IMR-90 (cell line): Measurements from ENCODE around the gene CTCFL. TPM values are rescaled to one million over a fixed set of nuclear protein-coding genes. Genes with fewer than 3 reads are reported as not detected.

ENCODE experiments used
- ATAC-seq: fragments of 200-7000 bp; cut with Tn5 transposase; 2 replicates; pipeline ENCODE4 v1.9.1; 2020; ENCODE audit warnings: low read depth, mild to moderate bottlenecking, moderate library complexity
- BruUV-seq: library from RNA; stranded (reverse); fragments of 400-500 nt; replicated peaks from 2 replicates; lab custom pipeline; 2021; lab: Mats Ljungman, UMichigan
- CTCF ChIA-PET: fragments of 300-600 bp; formaldehyde crosslinking; extraction: SDS; loops from one replicate; lab custom pipeline; 2021; ENCODE audit warnings: antibody characterized with exemption; lab: Yijun Ruan, JAX
- POLR2A ChIA-PET: fragments of 300-600 bp; sonication (Branson Sonifier 250); formaldehyde crosslinking; loops from one replicate; lab custom pipeline; 2022; ENCODE audit warnings: antibody characterized with exemption; ENCODE audit not compliant: unreplicated experiment; lab: Charles Lee
- DNase-seq: peaks from one replicate; pipeline ENCODE4 v3.0.0; 2013
- H2AFZ ChIP-seq: replicated peaks from 2 replicates; pipeline ENCODE3; 2013; ENCODE audit warnings: low read length, mild to moderate bottlenecking; ENCODE audit not compliant: poor library complexity
- H2AK5ac ChIP-seq: 2 replicates; pipeline ENCODE4 v1.6.1; 2013; ENCODE audit warnings: low read depth, low read length, inconsistent platforms
- H2AK9ac ChIP-seq: replicated peaks from 2 replicates; pipeline ENCODE3; 2013; ENCODE audit warnings: mild to moderate bottlenecking, low read depth, low read length, moderate library complexity; ENCODE audit not compliant: poor library complexity
- H2BK120ac ChIP-seq: 2 replicates; pipeline ENCODE4 v1.6.1; 2013; ENCODE audit warnings: low read depth, low read length, inconsistent platforms
- H2BK15ac ChIP-seq: 3 replicates; pipeline ENCODE4 v1.6.1; 2013; ENCODE audit warnings: low read depth, low read length, inconsistent platforms
- H2BK20ac ChIP-seq: 2 replicates; pipeline ENCODE4 v1.6.1; 2013; ENCODE audit warnings: low read depth, mild to moderate bottlenecking, inconsistent platforms, low read length, moderate library complexity
- H2BK5ac ChIP-seq: 2 replicates; pipeline ENCODE4 v1.6.1; 2013; ENCODE audit warnings: mild to moderate bottlenecking, low read depth, low read length, inconsistent platforms; ENCODE audit not compliant: poor library complexity, severe bottlenecking
- H3K14ac ChIP-seq: replicated peaks from 2 replicates; pipeline ENCODE4 v1.6.1; 2013; ENCODE audit warnings: low read depth, low read length, inconsistent platforms
- H3K18ac ChIP-seq: 2 replicates; pipeline ENCODE4 v1.6.1; 2013; ENCODE audit warnings: low read depth, low read length, control low read depth
- H3K23ac ChIP-seq: 2 replicates; pipeline ENCODE4 v1.6.1; 2013; ENCODE audit warnings: low read depth, low read length, inconsistent platforms
- H3K27ac ChIP-seq: 2 replicates; pipeline ENCODE4 v1.5.1; 2013; ENCODE audit warnings: mild to moderate bottlenecking, control low read depth, low read length; ENCODE audit not compliant: insufficient read depth
- H3K27me3 ChIP-seq: 2 replicates; pipeline ENCODE4 v1.6.1; 2013; ENCODE audit warnings: low read length; ENCODE audit not compliant: control insufficient read depth, insufficient read depth
- H3K36me3 ChIP-seq: 2 replicates; pipeline ENCODE4 v1.6.1; 2013; ENCODE audit warnings: low read length, mixed read lengths; ENCODE audit not compliant: control insufficient read depth, insufficient read depth
- H3K4ac ChIP-seq: 2 replicates; pipeline ENCODE4 v1.6.1; 2013; ENCODE audit warnings: low read depth, low read length, inconsistent platforms
- H3K4me1 ChIP-seq: 2 replicates; pipeline ENCODE4 v1.6.1; 2013; ENCODE audit warnings: low read length, mixed read lengths; ENCODE audit not compliant: control insufficient read depth, insufficient read depth
- H3K4me2 ChIP-seq: 2 replicates; pipeline ENCODE4 v1.6.1; 2013; ENCODE audit warnings: low read depth, mild to moderate bottlenecking, control low read depth, low read length, moderate library complexity
- H3K4me3 ChIP-seq: 2 replicates; pipeline ENCODE4 v1.5.1; 2013; ENCODE audit warnings: low read depth, mild to moderate bottlenecking, control low read depth, low read length, moderate library complexity; ENCODE audit not compliant: insufficient read depth
- H3K56ac ChIP-seq: 2 replicates; pipeline ENCODE4 v1.6.1; 2013; ENCODE audit warnings: low read length, inconsistent platforms; ENCODE audit not compliant: insufficient read depth; ENCODE audit errors: extremely low read depth
- H3K79me1 ChIP-seq, 2 experiments: 2 replicates each; pipeline ENCODE4 v1.6.1; 2013; ENCODE audit warnings: low read length in 2 of 2, inconsistent platforms in 1 of 2, low read depth in 1 of 2
- H3K9ac ChIP-seq: 2 replicates; pipeline ENCODE4 v1.6.1; 2013; ENCODE audit warnings: low read depth, low read length, control low read depth
- H3K9me1 ChIP-seq: 2 replicates; pipeline ENCODE4 v1.6.1; 2013; ENCODE audit warnings: low read length, inconsistent platforms; ENCODE audit not compliant: insufficient read depth
- H3K9me3 ChIP-seq: 2 replicates; pipeline ENCODE4 v1.6.1; 2013; ENCODE audit warnings: low read length; ENCODE audit not compliant: control insufficient read depth, insufficient read depth
- H4K20me1 ChIP-seq: 2 replicates; pipeline ENCODE4 v1.6.1; 2013; ENCODE audit warnings: low read length, inconsistent platforms; ENCODE audit not compliant: insufficient read depth
- H4K5ac ChIP-seq: 2 replicates; pipeline ENCODE4 v1.6.1; 2013; ENCODE audit warnings: mild to moderate bottlenecking, low read depth, low read length, control low read depth
- H4K8ac ChIP-seq, 2 experiments: 2 replicates each; pipeline ENCODE4 v1.6.1; 2013; ENCODE audit warnings: low read depth in 2 of 2, low read length in 2 of 2, control low read depth in 1 of 2, inconsistent platforms in 1 of 2
- H4K91ac ChIP-seq: 2 replicates; pipeline ENCODE4 v1.6.1; 2013; ENCODE audit warnings: low read depth, low read length, inconsistent platforms; ENCODE audit not compliant: insufficient read depth
- BHLHE40 ChIP-seq: fragments of 150-350 bp; IDR thresholded peaks from 2 replicates; pipeline ENCODE4 v1.6.1; 2016; ENCODE audit warnings: mild to moderate bottlenecking, low read depth, low read length
- CEBPB ChIP-seq: IDR thresholded peaks from 2 replicates; pipeline ENCODE4 v1.6.1; 2012; ENCODE audit warnings: low read depth, low read length, improper control_type of control experiment
- CHD1 ChIP-seq: IDR thresholded peaks from 2 replicates; pipeline ENCODE4 v1.6.1; 2012; ENCODE audit warnings: low read depth, low read length, improper control_type of control experiment
- FOS ChIP-seq: fragments of 150-350 bp; IDR thresholded peaks from 2 replicates; pipeline ENCODE4 v1.6.1; 2016; ENCODE audit warnings: low read depth, low read length
- MAFK ChIP-seq: IDR thresholded peaks from 2 replicates; pipeline ENCODE4 v1.6.1; 2012; ENCODE audit warnings: low read depth, low read length, improper control_type of control experiment
- MAZ ChIP-seq: IDR thresholded peaks from 2 replicates; pipeline ENCODE4 v1.6.1; 2012; ENCODE audit warnings: low read depth, mild to moderate bottlenecking, low read length, improper control_type of control experiment, moderate library complexity, borderline replicate concordance
- MXI1 ChIP-seq: IDR thresholded peaks from 2 replicates; pipeline ENCODE4 v1.6.1; 2012; ENCODE audit warnings: low read depth, mild to moderate bottlenecking, low read length, moderate library complexity, borderline replicate concordance
- NFE2L2 ChIP-seq: fragments of 150-350 bp; IDR thresholded peaks from 2 replicates; pipeline ENCODE4 v1.6.1; 2016; ENCODE audit warnings: low read depth, mild to moderate bottlenecking, low read length
- POLR2A ChIP-seq: IDR thresholded peaks from 2 replicates; pipeline ENCODE4 v1.6.1; 2012; ENCODE audit warnings: mild to moderate bottlenecking, low read depth, low read length
- RAD21 ChIP-seq: IDR thresholded peaks from 2 replicates; pipeline ENCODE4 v1.6.1; 2012; ENCODE audit warnings: low read length, improper control_type of control experiment
- RCOR1 ChIP-seq: IDR thresholded peaks from 2 replicates; pipeline ENCODE4 v1.6.1; 2012; ENCODE audit warnings: mild to moderate bottlenecking, low read length, improper control_type of control experiment; ENCODE audit not compliant: insufficient replicate concordance
- RFX5 ChIP-seq: IDR thresholded peaks from 2 replicates; pipeline ENCODE4 v1.8.0; 2012; ENCODE audit warnings: low read depth, mild to moderate bottlenecking, low read length, moderate library complexity
- SMC3 ChIP-seq: fragments of 150-350 bp; IDR thresholded peaks from 2 replicates; pipeline ENCODE4 v1.6.1; 2016; ENCODE audit warnings: low read depth, mild to moderate bottlenecking, antibody characterized with exemption, low read length, moderate library complexity
- WGBS, 2 experiments: methylation state at CpG; one replicate each; pipeline versions ENCODE4 v1.1.5 to v1.1.7; 2013; ENCODE audit warnings: missing lambda C conversion rate in 2 of 2; ENCODE audit not compliant: insufficient read length in 1 of 2; ENCODE audit errors: extremely low coverage in 2 of 2; 5-methylcytosine and 5-hydroxymethylcytosine counted together
- dilution Hi-C: fragments of 300-500 bp; cut with HindIII; formaldehyde crosslinking; loops from one replicate; pipeline ENCODE4 v1.14.3; 2018; ENCODE audit warnings: low sequenced_read_pairs; ENCODE audit not compliant: unreplicated experiment
- in situ Hi-C: fragments of 300-500 bp; cut with MboI; formaldehyde crosslinking; loops from 3 replicates; pipeline ENCODE4 v1.14.3; 2019; ENCODE audit warnings: low sequenced_read_pairs, inconsistent platforms, mixed read lengths
- intact Hi-C: fragments of 100-400 bp; cut with micrococcal nuclease; formaldehyde crosslinking; loops from 2 replicates; pipeline ENCODE4 v1.10.0; 2022
- polyA plus RNA-seq, 3 experiments: library from polyadenylated mRNA; depleted of rRNA; stranded (reverse); fragments of >200 nt; gene quantifications; 2 replicates each; pipeline ENCODE4 v1.2.3, GENCODE V29; 2012; ENCODE audit warnings: low replicate concordance in 1 of 3
- total RNA-seq: library from RNA; depleted of rRNA; stranded (reverse); fragments of >200 nt; gene quantifications from 2 replicates; pipeline ENCODE4 v1.2.3, GENCODE V29; 2012
- TF ChIP-seq, protein P1 (sequence below): fragments of 150-350 bp; IDR thresholded peaks from 2 replicates; pipeline ENCODE4 v1.6.1; 2016; ENCODE audit warnings: low read depth, mild to moderate bottlenecking, low read length, moderate library complexity, borderline replicate concordance
- TF ChIP-seq, protein P2 (sequence below): fragments of 150-350 bp; IDR thresholded peaks from 2 replicates; pipeline ENCODE4 v1.6.1; 2017; ENCODE audit warnings: mild to moderate bottlenecking, antibody characterized with exemption, low read length, low read depth
- TF ChIP-seq, protein P3 (sequence below): conservative IDR thresholded peaks from 2 replicates; pipeline ENCODE4 v1.5.1; 2012; ENCODE audit warnings: mild to moderate bottlenecking, low read depth, low read length, improper control_type of control experiment

The CTCFL gene
- total and polyA plus RNA-seq, 2 of the 4 experiments (the other 2 are of a cell fraction): not detected

DNA sequence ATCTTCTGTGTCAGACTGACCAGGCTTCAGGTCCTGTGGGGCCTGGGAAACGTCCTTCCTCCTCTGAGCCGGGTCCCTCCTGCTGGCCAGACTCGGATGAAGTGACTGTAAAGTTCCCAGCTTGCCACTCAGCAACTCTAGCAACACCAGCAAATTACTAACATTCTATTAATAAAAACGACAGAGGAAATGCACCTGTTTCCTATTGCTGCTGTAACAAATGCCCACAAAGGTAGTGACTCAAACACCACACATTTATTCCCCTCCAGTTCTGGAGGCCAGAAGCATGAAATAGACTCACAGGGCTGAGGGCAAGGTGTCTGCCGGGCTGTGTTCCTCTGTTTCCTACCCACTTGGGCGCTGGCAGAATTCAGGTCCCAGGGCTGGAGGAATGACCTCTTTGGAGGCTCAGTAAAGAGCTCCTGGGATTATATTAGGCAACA, 48.8 kb downstream of the CTCFL start:
- H3K27me3 ChIP-seq: peaks cover 26% of the 10 kb centered on the region
- H3K18ac ChIP-seq: no peak overlapping the region
- no peak overlapping the region for H4K8ac ChIP-seq
- no peak overlapping the region for H3K56ac ChIP-seq
- ChIA-PET CTCF (no interaction called here), POLR2A (no interaction called here)
- H4K91ac ChIP-seq: no peak overlapping the region
- H3K36me3 ChIP-seq: no peaks in the 10 kb centered on the region
- H3K27ac ChIP-seq: no peak overlapping the region
- H3K9me1 ChIP-seq: no peaks in the 10 kb centered on the region
- no peak overlapping the region for H2BK5ac ChIP-seq
- H4K20me1 ChIP-seq: no peaks in the 10 kb centered on the region
- intact Hi-C loops: no loop called here
- no peak for ATAC-seq
- in situ Hi-C loops: no loop called here
- H3K4me3 ChIP-seq: no peak overlapping the region
- H2AK9ac ChIP-seq: no peak overlapping the region
- H3K4me2 ChIP-seq: no peak overlapping the region
- no peak overlapping the region for H4K5ac ChIP-seq
- no peak overlapping the region for H2AFZ ChIP-seq
- H3K9me3 ChIP-seq: peaks cover 3% of the 10 kb centered on the region
- no peaks in the 10 kb centered on the region for H3K4me1 ChIP-seq
- H3K79me1 ChIP-seq: no peaks in the 10 kb centered on the region
- no TSS peak for BruUV-seq
- H3K9ac ChIP-seq: no peak overlapping the region
- WGBS, 2 experiments: 38% methylated on average over 4 of the region's 6 CpGs; no CpG with 5 or more reads in 1 of the 2 experiments
- no peak overlapping the region for H2BK120ac ChIP-seq
- H3K14ac ChIP-seq: no peak overlapping the region
- H2AK5ac ChIP-seq: no peak overlapping the region
- H3K23ac ChIP-seq: no peak overlapping the region
- TF ChIP-seq, protein P1, sequence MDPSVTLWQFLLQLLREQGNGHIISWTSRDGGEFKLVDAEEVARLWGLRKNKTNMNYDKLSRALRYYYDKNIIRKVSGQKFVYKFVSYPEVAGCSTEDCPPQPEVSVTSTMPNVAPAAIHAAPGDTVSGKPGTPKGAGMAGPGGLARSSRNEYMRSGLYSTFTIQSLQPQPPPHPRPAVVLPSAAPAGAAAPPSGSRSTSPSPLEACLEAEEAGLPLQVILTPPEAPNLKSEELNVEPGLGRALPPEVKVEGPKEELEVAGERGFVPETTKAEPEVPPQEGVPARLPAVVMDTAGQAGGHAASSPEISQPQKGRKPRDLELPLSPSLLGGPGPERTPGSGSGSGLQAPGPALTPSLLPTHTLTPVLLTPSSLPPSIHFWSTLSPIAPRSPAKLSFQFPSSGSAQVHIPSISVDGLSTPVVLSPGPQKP: no peak
- TF ChIP-seq SMC3: no peak
- TF ChIP-seq RCOR1: no peak
- TF ChIP-seq, protein P2, sequence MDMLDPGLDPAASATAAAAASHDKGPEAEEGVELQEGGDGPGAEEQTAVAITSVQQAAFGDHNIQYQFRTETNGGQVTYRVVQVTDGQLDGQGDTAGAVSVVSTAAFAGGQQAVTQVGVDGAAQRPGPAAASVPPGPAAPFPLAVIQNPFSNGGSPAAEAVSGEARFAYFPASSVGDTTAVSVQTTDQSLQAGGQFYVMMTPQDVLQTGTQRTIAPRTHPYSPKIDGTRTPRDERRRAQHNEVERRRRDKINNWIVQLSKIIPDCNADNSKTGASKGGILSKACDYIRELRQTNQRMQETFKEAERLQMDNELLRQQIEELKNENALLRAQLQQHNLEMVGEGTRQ: no peak
- TF ChIP-seq MAZ: no peak
- TF ChIP-seq POLR2A: no peak
- no peak for TF ChIP-seq CEBPB
- no peak for TF ChIP-seq FOS
- TF ChIP-seq, protein P3, sequence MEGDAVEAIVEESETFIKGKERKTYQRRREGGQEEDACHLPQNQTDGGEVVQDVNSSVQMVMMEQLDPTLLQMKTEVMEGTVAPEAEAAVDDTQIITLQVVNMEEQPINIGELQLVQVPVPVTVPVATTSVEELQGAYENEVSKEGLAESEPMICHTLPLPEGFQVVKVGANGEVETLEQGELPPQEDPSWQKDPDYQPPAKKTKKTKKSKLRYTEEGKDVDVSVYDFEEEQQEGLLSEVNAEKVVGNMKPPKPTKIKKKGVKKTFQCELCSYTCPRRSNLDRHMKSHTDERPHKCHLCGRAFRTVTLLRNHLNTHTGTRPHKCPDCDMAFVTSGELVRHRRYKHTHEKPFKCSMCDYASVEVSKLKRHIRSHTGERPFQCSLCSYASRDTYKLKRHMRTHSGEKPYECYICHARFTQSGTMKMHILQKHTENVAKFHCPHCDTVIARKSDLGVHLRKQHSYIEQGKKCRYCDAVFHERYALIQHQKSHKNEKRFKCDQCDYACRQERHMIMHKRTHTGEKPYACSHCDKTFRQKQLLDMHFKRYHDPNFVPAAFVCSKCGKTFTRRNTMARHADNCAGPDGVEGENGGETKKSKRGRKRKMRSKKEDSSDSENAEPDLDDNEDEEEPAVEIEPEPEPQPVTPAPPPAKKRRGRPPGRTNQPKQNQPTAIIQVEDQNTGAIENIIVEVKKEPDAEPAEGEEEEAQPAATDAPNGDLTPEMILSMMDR: no peak
- no peak for TF ChIP-seq RAD21
- TF ChIP-seq MAFK: no peak
- no peak for TF ChIP-seq RFX5
- TF ChIP-seq BHLHE40: no peak
- no peak for TF ChIP-seq NFE2L2
- no peak for TF ChIP-seq CHD1
- no peak for TF ChIP-seq MXI1
- H2BK15ac ChIP-seq: no peak overlapping the region
- dilution Hi-C loops: no loop called here
- no peak overlapping the region for H3K4ac ChIP-seq
- DNase-seq: no peak
- H2BK20ac ChIP-seq: no peak overlapping the region
